GM11168 (cell line): ENCODE measurements around the gene TTC24.
"Not testable (repeated sequence)": the region's sequence is repeated elsewhere in the genome, so short reads cannot be mapped to it uniquely, and the experiment has no call there.

Experiments
- in situ Hi-C: fragments of 300-500 bp; cut with MboI; formaldehyde crosslinking; loops from one replicate; pipeline ENCODE4 v1.12.0; 2022; ENCODE audit warnings: low sequenced_read_pairs; ENCODE audit not compliant: unreplicated experiment

Gene TTC24

DNA sequence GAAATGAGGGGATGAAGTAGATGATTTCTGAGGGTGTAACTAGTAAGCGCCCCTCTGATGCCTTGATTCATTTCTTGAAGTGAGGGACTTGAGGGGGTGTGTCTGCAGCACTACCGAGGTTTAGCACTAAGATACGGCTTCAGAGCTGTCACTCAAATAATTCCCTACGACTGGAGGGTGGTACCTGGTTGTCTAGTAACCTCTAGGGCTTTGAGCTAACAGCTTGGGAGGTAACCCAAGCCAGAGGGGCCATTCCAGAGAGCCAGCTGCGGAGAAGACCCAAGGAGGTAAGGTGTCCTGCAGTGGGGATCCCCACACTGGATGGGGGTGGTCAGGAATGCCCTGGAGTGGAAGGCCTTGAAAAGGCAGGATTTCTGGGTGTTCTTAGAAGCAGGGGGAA, at the start of gene TTC24:
Gene TTC24, plus strand, starts transcription at position 252 of the 400 bp plus-strand sequence. CDS start 1,642 bp downstream, outside the sequence.
- in situ Hi-C loops: no loop called here

DNA sequence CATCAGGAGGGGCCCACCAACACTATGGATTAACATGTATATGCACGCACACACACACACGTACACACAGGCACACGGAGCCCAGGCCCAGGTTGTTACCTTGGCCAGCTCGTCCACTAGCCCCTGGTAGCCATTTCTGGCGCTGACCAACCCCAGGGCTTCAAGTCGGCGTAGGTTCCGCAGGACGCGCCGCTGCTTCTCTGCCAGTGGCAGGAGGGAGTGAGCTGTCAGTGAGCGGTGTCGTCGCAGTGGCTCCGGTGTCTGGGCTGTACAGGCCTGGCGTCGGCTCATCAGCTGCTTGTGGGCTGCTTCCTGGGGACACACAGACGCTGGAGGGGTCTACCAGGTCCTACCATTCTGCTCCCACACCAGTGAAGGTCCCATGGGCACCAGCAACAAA, 49.5 kb upstream of the TTC24 start:
- in situ Hi-C loops: no loop called here

DNA sequence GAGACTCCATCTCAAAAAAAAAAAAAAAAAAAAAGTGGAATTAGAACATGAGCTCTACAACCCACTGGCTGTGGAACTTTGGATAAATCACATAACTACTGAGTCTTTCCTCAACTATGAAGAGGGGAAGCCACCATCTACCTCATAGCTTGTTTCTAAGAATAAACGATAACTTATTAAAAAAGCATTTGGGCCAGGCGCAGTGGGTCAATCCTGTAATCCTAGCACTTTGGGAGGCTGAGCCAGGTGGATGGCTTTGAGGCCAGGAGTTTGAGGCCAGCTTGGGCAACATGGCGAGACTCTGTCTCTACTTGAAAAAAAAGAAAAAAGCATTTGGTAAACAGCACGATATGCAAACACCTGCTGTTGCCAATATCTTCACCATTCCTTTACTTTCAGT, 47.1 kb upstream of the TTC24 start:
- in situ Hi-C loops: no loop called here

DNA sequence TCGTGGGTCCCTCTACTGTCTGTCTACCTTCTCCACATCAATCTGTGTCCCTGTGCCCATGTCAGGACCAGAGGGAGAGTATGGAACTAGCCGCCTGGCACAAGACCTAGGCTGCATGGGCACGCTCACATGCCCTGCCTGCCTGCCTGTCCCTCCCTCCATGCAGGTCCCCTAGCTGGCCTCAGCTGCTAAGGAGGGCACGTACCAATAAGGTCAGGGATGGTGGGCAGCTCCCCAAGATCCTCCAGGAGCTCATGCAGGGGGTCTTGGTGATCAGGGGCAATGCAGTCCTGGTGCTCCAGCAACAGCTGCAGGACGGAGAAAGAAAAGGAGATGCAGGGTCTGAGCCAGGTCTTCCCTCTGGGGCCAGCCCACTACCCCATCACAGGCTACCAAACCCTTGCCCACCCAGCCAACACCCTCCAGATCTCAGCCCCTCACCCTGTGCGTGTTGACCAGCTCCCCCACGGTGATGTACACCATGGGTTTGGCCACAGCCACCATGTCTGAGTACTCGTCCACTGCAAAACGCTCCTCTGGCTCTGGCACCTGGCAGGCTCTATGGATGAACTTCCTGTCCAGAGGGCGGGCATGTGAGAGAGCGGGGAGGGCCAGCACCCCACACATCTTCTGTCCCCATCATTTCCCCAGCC, 45.8 kb upstream of the TTC24 start:
- in situ Hi-C loops: no loop called here

DNA sequence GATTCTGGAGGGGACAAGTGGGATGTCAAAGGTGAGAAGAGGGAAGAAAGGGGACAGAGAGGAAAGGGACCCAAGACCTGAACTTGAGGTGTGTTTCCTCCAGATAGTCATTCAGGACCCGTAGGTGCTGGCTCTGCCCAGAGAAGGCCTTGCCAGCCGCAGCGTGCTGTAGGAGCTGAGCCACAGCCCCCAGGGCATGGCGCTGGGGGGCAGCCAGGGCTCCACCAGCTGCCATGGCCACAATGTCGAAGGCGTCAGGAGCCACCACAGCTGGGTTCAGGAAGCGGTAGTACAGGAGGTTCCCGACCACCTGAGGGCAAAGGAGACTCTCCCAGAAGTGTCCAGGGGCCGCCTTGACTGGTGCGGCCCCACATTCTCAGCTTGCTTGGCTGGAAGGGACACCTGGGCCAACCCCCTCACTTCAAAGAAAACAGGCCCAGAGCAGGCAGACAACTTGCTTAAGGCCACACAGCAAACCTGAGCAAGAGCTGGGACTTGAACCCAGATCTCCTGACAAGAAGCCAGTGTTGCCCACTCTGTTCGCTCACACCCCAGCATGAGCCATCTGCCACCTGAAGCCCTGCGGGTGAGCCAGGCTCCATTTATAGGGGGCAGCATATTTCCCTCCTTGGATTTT, 45.0 kb upstream of the TTC24 start:
- in situ Hi-C loops: no loop called here

DNA sequence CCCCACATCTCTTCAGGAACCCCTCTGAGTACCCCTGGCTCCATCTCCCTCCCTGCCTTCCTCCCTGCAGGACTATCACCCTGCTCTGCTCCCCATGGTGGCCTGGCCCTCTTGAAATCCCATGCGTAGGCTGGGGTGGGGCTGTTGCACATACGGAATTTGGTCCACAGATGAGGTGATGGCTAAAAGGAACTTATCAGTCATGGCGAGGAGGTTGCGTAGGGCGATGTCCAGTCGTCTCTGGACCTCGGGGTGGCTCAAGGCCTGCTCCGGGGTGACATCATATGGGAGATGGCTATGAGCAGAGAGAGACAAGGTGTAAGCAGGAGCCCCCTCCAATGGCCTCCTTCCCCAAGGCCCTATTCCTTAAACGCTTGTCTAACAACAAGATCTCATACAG, 42.5 kb upstream of the TTC24 start:
- in situ Hi-C loops: no loop called here

DNA sequence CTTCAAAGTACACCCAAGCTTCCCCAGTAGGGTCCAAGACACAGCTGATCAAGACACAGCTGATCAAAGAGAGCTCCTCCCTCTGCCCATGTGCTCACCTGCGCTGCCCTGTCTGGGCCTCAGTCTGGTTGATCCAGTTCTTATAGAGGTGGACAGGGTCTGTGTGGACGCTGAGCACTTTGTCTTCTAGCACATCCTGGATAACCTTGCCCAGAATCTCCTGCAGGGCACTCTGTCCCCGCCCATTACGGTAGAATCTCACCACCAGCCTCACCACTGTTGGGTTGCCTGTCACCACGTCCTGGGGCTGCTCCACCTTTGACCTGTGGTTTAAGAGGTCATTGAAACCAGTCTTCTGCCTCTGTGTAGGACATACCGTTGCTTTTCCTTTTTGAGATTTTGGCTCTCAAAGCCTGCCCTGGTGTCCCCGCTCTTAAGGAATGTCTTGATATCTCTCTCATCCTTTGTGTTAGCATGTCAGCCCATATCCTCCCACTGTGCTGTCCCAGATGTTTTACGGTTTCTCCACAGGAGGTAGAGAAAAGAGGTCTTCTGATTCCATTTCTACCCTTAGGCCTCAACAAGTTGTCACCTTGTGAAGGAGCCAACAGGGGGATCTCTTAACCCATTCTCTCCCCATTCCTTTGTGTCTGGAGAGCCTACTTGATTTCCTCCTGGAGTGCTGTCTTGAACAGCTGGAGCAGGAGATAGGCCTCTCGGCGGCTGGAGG, 40.6 kb upstream of the TTC24 start:
- in situ Hi-C loops: no loop called here

DNA sequence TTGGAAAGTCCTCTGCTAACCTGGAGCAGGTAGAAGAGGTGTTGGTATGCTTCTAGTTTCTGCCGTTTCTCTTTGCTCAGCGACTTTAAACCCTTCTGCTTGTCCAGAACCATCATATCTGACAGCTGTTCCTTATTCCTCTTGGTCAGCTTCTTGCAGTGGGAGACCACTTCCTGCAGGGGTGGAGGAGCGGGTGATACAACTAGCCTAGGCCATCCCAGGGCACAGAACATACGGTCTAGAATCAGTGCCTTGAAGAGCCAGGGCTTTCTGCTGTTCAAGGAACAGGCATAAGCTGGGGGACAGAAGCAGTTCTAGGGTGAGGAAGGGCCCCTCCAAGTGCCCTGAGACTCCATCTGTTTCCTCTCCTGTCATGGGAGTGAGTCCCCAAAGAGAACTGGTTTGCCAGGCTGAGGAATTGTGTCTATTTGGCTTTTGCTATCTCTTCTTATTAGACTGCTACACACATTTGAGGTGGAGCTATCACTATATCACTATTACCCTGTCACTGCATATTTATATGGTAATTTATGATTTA, 39.6 kb upstream of the TTC24 start:
- in situ Hi-C loops: no loop called here

DNA sequence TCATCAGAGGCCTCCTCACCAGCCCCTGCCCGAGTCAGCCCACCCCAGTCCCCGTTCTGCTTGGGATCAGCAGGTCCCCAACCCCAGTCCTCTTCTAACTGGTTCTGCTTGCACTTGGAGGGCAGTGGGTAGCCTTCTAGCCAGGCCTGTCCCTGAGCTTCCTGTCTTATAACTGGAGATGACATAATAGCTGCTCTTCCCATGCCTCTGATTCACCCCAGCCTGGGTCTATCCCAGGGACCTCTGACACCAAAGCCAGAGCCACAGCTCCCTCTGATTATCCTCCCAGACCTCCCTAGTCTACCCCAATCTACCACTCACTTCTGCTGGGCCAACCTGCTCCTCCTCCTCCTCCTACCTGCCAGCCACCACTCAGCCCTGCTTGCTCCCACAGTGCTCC, 38.6 kb upstream of the TTC24 start:
- in situ Hi-C loops: no loop called here

DNA sequence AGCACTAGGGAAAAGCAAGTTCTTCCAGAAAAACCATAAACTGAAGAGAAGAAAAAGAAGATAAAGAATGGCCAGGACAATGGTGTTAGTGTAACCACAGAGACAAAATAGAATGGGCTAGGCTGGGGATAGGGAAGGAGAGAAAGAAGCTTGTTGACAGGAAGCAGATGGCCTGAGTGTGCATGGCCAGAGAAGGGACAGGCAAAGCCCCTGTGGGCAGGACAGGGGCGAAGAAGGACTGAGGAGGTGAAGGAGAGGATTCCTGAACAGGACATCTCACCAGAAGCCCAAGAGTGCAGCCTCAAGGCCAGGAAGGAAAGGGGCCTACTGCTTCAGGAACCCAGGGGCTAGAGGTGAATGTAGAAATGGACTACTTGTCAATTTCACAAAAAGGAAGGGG, 36.5 kb upstream of the TTC24 start:
- in situ Hi-C loops: no loop called here

DNA sequence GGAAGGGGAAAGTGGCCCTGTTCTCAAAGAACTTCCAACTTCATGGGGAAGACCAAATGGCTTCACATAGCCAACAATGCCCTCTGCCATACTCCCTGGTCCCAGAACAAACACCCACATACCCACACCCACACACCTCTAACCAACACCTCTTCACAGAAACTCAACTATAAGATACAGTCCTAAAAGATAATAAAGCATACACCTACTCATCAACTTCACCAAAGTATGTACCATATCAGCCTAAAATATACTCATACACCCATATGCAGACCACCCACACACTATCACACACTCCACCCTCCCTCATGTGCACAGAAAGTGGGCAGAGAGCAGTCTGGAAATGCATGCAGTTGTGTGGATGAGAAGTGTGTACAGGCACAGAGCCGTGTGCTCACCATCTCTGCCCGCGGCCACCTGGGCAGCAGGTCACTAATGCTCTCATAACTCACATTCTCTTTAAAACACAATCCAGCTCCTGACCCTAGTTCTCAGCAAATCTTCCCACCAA, 34.9 kb upstream of the TTC24 start:
- in situ Hi-C loops: no loop called here

DNA sequence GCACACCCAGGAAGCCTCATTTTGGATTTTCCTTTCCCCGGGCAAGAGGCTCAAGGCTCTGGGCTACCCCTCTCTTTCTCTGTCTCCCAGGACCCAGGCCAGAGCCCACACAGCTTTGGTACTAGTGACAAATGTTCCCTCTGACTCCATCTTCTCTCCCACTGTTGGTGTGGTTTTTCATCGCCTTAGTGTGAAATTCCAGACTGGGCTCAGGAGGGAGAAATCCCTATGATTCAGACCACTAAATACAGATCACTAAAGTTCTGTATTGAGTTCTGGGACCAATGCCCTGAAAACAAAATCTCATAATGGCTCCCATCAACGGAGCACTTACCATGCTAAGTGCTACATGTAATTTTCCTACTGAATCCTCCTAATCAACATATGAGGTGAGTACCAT, 33.3 kb upstream of the TTC24 start:
- in situ Hi-C loops: no loop called here

DNA sequence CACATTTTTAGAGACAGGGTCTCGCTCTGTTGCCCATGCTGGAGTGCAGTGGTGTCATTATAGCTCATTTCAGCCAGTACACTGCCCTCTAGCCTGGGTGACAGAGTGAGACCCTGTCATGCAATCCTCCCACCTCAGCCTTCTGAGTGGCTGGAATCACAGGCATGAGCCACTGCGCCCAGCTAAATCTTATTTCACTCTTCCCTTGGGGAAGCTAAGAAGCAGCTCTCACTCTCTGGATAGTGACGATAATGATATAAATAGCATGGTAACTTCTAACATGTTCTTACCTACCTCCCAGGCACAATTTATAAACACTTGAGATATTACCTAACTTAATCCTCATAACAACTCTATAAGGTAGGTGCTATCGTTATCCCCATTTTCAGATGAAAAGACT, 32.1 kb upstream of the TTC24 start:
- in situ Hi-C loops: no loop called here

DNA sequence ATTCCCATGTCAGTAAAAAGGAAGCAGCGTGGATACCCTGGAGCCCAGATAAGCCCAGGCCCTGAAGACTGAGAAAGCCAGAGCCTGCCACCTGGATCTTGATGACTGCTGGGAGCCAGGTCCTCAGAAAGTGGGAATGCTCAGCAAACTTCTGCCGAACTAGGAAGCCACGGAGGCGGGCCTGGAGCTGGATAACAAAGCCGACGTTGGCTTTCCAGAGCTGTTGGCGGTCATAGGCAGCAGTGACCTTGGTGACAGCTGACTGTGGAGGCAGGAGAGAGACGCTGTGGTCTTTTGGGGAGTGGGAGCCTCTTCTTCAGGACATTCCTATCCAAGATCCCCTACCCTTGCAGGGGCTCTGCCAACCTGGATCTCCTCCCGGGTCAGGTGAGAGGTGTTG, 31.5 kb upstream of the TTC24 start:
- in situ Hi-C loops: no loop called here

DNA sequence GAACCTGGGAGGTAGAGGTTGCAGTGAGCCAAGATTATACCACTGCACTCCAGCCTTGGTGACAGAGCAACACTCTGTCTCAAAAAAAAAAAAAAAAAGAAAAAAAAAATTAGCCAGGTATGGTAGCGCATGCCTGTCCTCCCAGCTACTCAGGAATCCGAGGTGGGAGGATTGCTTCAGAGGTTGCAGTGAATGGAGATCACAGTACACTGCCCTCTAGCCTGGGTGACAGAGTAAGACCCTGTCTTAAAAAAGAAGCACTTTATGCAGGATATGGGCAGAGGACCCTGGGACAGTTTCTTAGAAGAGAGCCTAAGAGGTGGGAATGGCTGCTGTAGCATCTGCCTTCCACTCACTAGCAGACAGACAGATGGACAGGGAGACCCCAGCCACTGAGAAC, 30.1 kb upstream of the TTC24 start:
- in situ Hi-C loops: no loop called here

DNA sequence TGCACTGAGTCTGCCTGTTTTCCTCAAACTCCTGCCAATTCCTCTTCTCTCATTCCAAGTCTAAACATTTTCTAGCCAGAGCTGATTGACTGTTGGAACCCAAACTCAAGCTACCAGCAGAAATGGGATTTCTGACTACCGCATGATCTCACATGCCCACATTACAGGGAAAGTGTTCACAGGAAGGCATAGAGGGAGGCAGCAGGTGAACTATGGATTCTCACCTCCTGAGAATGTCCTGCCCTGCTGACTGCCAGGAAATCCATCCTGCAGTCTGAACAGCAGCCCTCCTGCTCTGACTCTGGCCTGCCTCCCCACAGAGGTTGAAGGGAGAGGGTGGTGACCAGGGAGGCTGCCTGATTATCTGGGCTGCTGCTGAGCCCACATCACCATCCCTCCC, 29.7 kb upstream of the TTC24 start:
- in situ Hi-C loops: no loop called here

DNA sequence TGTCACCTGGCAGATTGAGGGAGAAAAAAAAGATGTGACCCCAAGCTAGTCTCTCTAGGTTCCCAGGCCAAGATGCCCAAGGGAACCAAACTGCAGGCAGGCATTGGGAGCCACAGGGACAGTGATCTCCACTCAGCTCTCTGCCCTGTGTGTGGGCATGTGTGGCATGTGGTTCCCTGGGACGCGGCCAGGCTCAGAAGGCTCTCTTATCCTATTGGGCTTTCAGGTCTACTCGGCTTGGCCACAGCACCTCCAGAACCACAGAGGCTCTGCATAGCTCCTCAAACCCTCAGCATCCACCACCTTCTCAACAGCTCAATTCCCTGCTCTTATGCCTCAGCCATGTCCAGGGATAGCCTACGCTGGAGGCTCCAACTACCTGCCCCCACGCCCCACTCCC, 29.2 kb upstream of the TTC24 start:
- in situ Hi-C loops: no loop called here

DNA sequence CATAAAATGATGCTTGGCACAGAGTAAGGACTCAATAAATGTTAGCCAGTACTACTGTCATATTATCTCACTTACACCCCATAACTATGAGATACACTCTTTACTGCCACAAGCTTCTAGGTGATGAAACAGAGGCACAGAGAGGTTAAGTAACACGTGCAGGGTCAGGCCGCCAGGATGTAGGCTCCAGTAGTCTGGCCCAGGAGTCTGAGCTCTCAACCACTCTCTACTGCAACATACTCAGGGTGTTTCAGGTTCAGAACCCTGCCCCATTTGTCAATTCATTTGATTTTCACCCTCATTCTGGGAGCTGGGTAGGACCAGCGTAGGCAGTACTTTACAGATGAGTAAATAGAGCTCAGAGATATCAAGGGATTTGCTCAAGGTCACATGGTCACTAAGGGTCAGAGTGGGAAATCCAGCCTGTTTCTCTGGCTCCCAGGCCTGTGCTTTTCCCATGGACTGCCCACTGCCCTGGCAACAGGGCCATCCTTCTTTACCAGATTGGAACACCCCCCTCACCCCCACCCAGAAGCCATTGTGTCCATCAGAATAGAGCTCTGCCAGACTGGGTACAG, 28.4 kb upstream of the TTC24 start:
- in situ Hi-C loops: no loop called here

DNA sequence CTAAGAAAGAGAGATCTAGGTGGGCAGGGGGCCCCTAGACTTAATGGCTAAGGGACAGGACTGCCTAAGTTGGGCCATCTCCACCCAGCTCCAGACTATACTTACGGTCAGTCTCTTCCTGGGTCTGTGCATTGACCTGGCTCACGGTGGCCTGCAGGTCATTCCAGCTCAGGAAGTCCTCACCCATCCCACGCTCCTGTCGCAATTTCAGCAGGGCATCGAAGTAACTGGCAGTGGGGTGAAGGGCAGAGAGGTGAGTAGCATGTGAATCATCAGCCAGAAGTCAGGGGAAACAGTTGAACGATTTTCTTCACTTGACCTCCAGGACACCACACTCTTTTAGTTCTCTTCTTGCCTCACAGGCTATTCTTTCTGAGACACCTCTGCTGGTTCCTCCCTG, 27.7 kb upstream of the TTC24 start:
- in situ Hi-C loops: no loop called here

DNA sequence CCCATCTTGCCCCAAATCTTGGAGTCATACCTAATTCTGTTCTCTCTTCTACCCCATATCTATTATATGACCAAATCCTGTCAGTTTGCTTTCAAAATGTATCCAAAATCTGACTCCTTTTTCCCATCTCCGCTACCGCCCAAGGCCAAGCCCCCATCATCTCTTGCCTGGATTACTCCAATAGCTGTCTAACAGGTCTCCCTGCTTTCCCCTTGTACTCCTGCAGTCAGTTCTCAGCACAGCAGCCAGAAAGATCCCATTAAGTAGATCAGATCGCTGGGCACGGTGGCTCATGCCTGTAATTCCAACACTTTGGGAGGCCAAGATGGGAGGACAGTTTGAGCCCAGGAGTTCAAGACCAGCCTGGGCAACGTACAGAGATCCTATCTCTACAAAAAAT, 27.0 kb upstream of the TTC24 start:
- in situ Hi-C loops: no loop called here

DNA sequence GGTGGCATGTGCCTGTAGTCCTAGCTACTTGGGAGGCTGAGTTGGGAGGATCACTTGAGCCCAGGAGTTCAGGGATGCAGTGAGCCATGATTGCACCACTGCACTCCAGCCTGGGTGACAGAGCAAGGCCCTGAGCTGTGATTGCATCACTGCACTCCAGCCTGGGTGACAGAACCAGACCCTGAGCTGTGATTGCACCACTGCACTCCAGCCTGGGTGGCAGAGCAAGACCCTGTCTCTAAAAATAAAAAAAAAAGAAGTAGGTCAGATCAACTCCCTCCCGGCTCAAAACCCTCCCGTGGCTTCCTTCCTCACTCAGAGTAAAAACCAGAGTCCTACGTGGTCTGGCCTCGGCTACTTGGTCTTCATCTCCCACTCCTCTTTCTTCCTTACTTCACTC, 26.6 kb upstream of the TTC24 start:
- in situ Hi-C loops: not testable (repeated sequence)
